Measurements from ENCODE around the gene GPR156.

GRCh38 chr3:120298996-120299395, 14.0 kb upstream of the GPR156 start:
- TF ChIP-seq NFIC (IDR thresholded peaks at IDR 0.05) = no peak
- TF ChIP-seq EP300 (IDR thresholded peaks at IDR 0.05; ENCODE audit: borderline replicate concordance) = no peak
- no peak for TF ChIP-seq EGR1 (IDR thresholded peaks at IDR 0.05)
- TF ChIP-seq TAF1 (IDR thresholded peaks at IDR 0.05; ENCODE audit: low read depth) = no peak
- TF ChIP-seq TEAD4 (IDR thresholded peaks at IDR 0.05) = no peak
- TF ChIP-seq ZBTB7A (IDR thresholded peaks at IDR 0.05; ENCODE audit: low read depth) = no peak
- TF ChIP-seq YY1 (IDR thresholded peaks at IDR 0.05; ENCODE audit: low read depth) = no peak
- TF ChIP-seq CEBPB (IDR thresholded peaks at IDR 0.05) = no peak
- no peak for TF ChIP-seq MAX (IDR thresholded peaks at IDR 0.05)
- no peak for TF ChIP-seq REST (IDR thresholded peaks at IDR 0.05; ENCODE audit: low read depth)
- no peak for TF ChIP-seq CREB1 (IDR thresholded peaks at IDR 0.05; ENCODE audit: low read depth)
- no peak for TF ChIP-seq TCF12 (IDR thresholded peaks at IDR 0.05; ENCODE audit: low read depth)
- no peak for TF ChIP-seq FOXM1 (IDR thresholded peaks at IDR 0.05; ENCODE audit: borderline replicate concordance, low read depth)
